Stimulated activated CD4-positive, alpha-beta T cell treated with anti-CD3 and anti-CD28 coated beads, Interleukin-15, amount 100 ng/mL, for 24 hours (primary cell): ENCODE data around the gene TBCD.

Source experiments
- DNase-seq: peaks from one replicate; pipeline ENCODE4 v3.0.0-alpha.2; 2020

The TBCD gene

GRCh38 chr17:82859431-82860403 is 107.9 kb downstream of the TBCD start:
- peak; percentile 72 for DNase-seq

- DNase-seq: no peak
Observed at GRCh38 chr17:82860606-82861392, 108.9 kb downstream of the TBCD start.

GRCh38 chr17:82861393-82861775 is 109.5 kb downstream of the TBCD start:
- no peak for DNase-seq

- no peak for DNase-seq
Observed at GRCh38 chr17:82862191-82862590, 110.3 kb downstream of the TBCD start.

GRCh38 chr17:82862737-82863382 is 111.0 kb downstream of the TBCD start:
- DNase-seq: no peak

GRCh38 chr17:82863383-82863940 is 111.6 kb downstream of the TBCD start:
- no peak for DNase-seq

GRCh38 chr17:82863941-82864712 is 112.3 kb downstream of the TBCD start:
- peak; percentile 88 for DNase-seq

GRCh38 chr17:82864713-82865248 is 112.9 kb downstream of the TBCD start:
- no peak for DNase-seq

- no peak for DNase-seq
Observed at GRCh38 chr17:82865274-82865673, 113.4 kb downstream of the TBCD start.

GRCh38 chr17:82865774-82866395 is 114.0 kb downstream of the TBCD start:
- DNase-seq: no peak

GRCh38 chr17:82866590-82867191 is 114.8 kb downstream of the TBCD start:
- no peak for DNase-seq

GRCh38 chr17:82867763-82868325 is 116.0 kb downstream of the TBCD start:
- no peak for DNase-seq

- DNase-seq: no peak
Observed at GRCh38 chr17:82868715-82869131, 116.9 kb downstream of the TBCD start.

- no peak for DNase-seq
Observed at GRCh38 chr17:82869536-82869935, 117.7 kb downstream of the TBCD start.

- no peak for DNase-seq
Observed at GRCh38 chr17:82870091-82870491, 118.2 kb downstream of the TBCD start.

- DNase-seq: no peak
Observed at GRCh38 chr17:82870541-82870940, 118.7 kb downstream of the TBCD start.

- peak; percentile 63 for DNase-seq
Observed at GRCh38 chr17:82871056-82871775, 119.4 kb downstream of the TBCD start.

- DNase-seq: no peak
Observed at GRCh38 chr17:82871776-82872561, 120.1 kb downstream of the TBCD start.
